H1 (cell line): ENCODE measurements around the gene LILRB3. TPM values are rescaled to one million over a fixed set of nuclear protein-coding genes. Genes with fewer than 3 reads are reported as not detected.

Experiments
- CTCF ChIA-PET: fragments of 300-600 bp; sonication (Branson Sonifier 250); formaldehyde crosslinking; loops from one replicate; lab custom pipeline; 2021; ENCODE audit not compliant: partially characterized antibody; lab: Charles Lee
- POLR2A ChIA-PET: fragments of 300-600 bp; sonication (Branson Sonifier 250); formaldehyde crosslinking; loops from one replicate; lab custom pipeline; 2021; ENCODE audit warnings: inconsistent platforms; ENCODE audit not compliant: partially characterized antibody; lab: Charles Lee
- DNase-seq, 2 experiments: peaks; one replicate each; pipeline versions ENCODE4 v3.0.0 to v3.0.0-alpha.2; 2010 to 2022; ENCODE audit warnings: low spot score in 2 of 2, low read depth in 1 of 2, mixed read lengths in 1 of 2
- FAIRE-seq: peaks from 2 replicates; lab custom pipeline; 2011; peaks lifted over from hg19 to GRCh38; lab: Jason Lieb, UNC
- H2AFZ ChIP-seq: 2 replicates; pipeline ENCODE4 v1.8.1; 2012; ENCODE audit warnings: low read length, inconsistent platforms
- H2AK5ac ChIP-seq: 2 replicates; pipeline ENCODE4 v1.6.1; 2013; ENCODE audit warnings: low read depth, low read length
- H2BK120ac ChIP-seq: replicated peaks from 2 replicates; pipeline ENCODE3; 2013; ENCODE audit warnings: low read depth, low read length, inconsistent platforms
- H2BK12ac ChIP-seq: 2 replicates; pipeline ENCODE4 v1.6.1; 2013; ENCODE audit warnings: low read depth, low read length
- H2BK15ac ChIP-seq: 2 replicates; pipeline ENCODE4 v1.6.1; 2013; ENCODE audit warnings: low read length
- H2BK20ac ChIP-seq: 2 replicates; pipeline ENCODE4 v1.6.1; 2013; ENCODE audit warnings: low read length
- H2BK5ac ChIP-seq: 2 replicates; pipeline ENCODE4 v1.6.1; 2013; ENCODE audit warnings: low read depth, low read length
- H3K14ac ChIP-seq: 2 replicates; pipeline ENCODE4 v1.6.1; 2013; ENCODE audit warnings: inconsistent platforms; ENCODE audit not compliant: insufficient read length
- H3K18ac ChIP-seq: 2 replicates; pipeline ENCODE4 v1.6.1; 2013; ENCODE audit warnings: low read length; ENCODE audit errors: extremely low read depth
- H3K23ac ChIP-seq: 2 replicates; pipeline ENCODE4 v1.6.1; 2013; ENCODE audit warnings: inconsistent platforms; ENCODE audit not compliant: insufficient read length
- H3K23me2 ChIP-seq: 2 replicates; pipeline ENCODE4 v1.6.1; 2013; ENCODE audit warnings: low read depth, low read length
- H3K27ac ChIP-seq: 2 replicates; pipeline ENCODE4 v1.6.1; 2011; ENCODE audit warnings: low read depth, low read length, inconsistent platforms
- H3K27me3 ChIP-seq, 4 experiments: replicated peaks in 1 of 4; 1 replicate in 1 of 4; 2 replicates in 3 of 4; pipeline versions ENCODE4 v1.6.1 to v1.8.1; 2011 to 2013; ENCODE audit warnings: low read length in 3 of 4, mild to moderate bottlenecking in 3 of 4, inconsistent platforms in 2 of 4, mixed read lengths in 2 of 4, moderate library complexity in 1 of 4; ENCODE audit not compliant: control insufficient read depth in 3 of 4, insufficient read depth in 3 of 4; ENCODE audit errors: extremely low read depth in 1 of 4
- H3K36me3 ChIP-seq, 4 experiments: 2 replicates each; pipeline versions ENCODE4 v1.6.1 to v1.8.1; 2011 to 2013; ENCODE audit warnings: mild to moderate bottlenecking in 4 of 4, low read length in 3 of 4, moderate library complexity in 2 of 4, control low read depth in 1 of 4, inconsistent platforms in 1 of 4; ENCODE audit not compliant: insufficient read depth in 4 of 4, control insufficient read depth in 2 of 4
- H3K4ac ChIP-seq: replicated peaks from 2 replicates; pipeline ENCODE3; 2013; ENCODE audit warnings: low read length, low read depth, mixed read lengths, inconsistent platforms; ENCODE audit not compliant: insufficient read length
- H3K4me1 ChIP-seq, 4 experiments: replicated peaks in 1 of 4; 1 replicate in 1 of 4; 2 replicates in 3 of 4; pipeline versions ENCODE4 v1.6.1 to v1.8.1; 2011 to 2013; ENCODE audit warnings: low read length in 3 of 4, inconsistent platforms in 2 of 4, mixed read lengths in 1 of 4; ENCODE audit not compliant: insufficient read depth in 4 of 4, control insufficient read depth in 3 of 4
- H3K4me2 ChIP-seq, 2 experiments: 2 replicates each; pipeline versions ENCODE4 v1.6.1 to v1.8.1; 2011 to 2013; ENCODE audit warnings: low read depth in 2 of 2, low read length in 2 of 2, control low read depth in 1 of 2, inconsistent platforms in 1 of 2, mild to moderate bottlenecking in 1 of 2; ENCODE audit not compliant: insufficient read depth in 1 of 2
- H3K4me3 ChIP-seq, 4 experiments: fragments of 200-600, 300-600 bp in 1 of 4; sonication (generic), shearing (Covaris generic), sonication (Bioruptor Twin) in 1 of 4; 2 replicates each; pipeline versions ENCODE4 v1.5.1 to v1.8.1; 2011 to 2016; ENCODE audit warnings: low read length in 4 of 4, low read depth in 3 of 4, control low read depth in 2 of 4, inconsistent platforms in 2 of 4, mild to moderate bottlenecking in 2 of 4, mixed read lengths in 1 of 4, moderate library complexity in 1 of 4; ENCODE audit not compliant: insufficient read depth in 2 of 4; ENCODE audit errors: extremely low read depth in 1 of 4
- H3K56ac ChIP-seq: replicated peaks from 2 replicates; pipeline ENCODE3; 2013; ENCODE audit warnings: low read depth, mild to moderate bottlenecking, mixed read lengths, low read length, inconsistent platforms; ENCODE audit not compliant: insufficient read length
- H3K79me1 ChIP-seq: 2 replicates; pipeline ENCODE4 v1.6.1; 2013; ENCODE audit warnings: low read depth, low read length, control low read depth
- H3K79me2 ChIP-seq, 2 experiments: 2 replicates each; pipeline versions ENCODE4 v1.6.1 to v1.8.1; 2012 to 2013; ENCODE audit warnings: low read length in 2 of 2, mild to moderate bottlenecking in 2 of 2, inconsistent platforms in 1 of 2; ENCODE audit not compliant: insufficient read depth in 2 of 2, control insufficient read depth in 1 of 2
- H3K9ac ChIP-seq, 4 experiments: replicated peaks in 1 of 4; 1 replicate in 1 of 4; 2 replicates in 3 of 4; pipeline versions ENCODE4 v1.6.1 to v1.8.1; 2011 to 2013; ENCODE audit warnings: low read depth in 3 of 4, low read length in 3 of 4, control low read depth in 2 of 4, mild to moderate bottlenecking in 2 of 4, moderate library complexity in 2 of 4, inconsistent platforms in 1 of 4; ENCODE audit errors: extremely low read depth in 1 of 4
- H3K9me3 ChIP-seq, 2 experiments: 2 replicates each; pipeline versions ENCODE4 v1.6.1 to v1.8.1; 2012 to 2013; ENCODE audit warnings: mild to moderate bottlenecking in 2 of 2, moderate library complexity in 2 of 2, control low read depth in 1 of 2, inconsistent platforms in 1 of 2, low read depth in 1 of 2, low read length in 1 of 2, mixed read lengths in 1 of 2; ENCODE audit not compliant: insufficient read depth in 2 of 2
- H4K20me1 ChIP-seq, 2 experiments: replicated peaks in 1 of 2; 2 replicates each; pipeline versions ENCODE3 to v1.8.1; 2011 to 2013; ENCODE audit warnings: inconsistent platforms in 2 of 2, low read length in 2 of 2, mild to moderate bottlenecking in 1 of 2; ENCODE audit not compliant: insufficient read depth in 2 of 2, control insufficient read depth in 1 of 2
- H4K5ac ChIP-seq: 2 replicates; pipeline ENCODE4 v1.6.1; 2013; ENCODE audit warnings: low read length, low read depth, mixed read lengths, inconsistent platforms; ENCODE audit not compliant: insufficient read length
- H4K8ac ChIP-seq: 2 replicates; pipeline ENCODE4 v1.8.0; 2013; ENCODE audit warnings: mild to moderate bottlenecking, moderate library complexity, low read length, inconsistent platforms; ENCODE audit not compliant: insufficient read depth; ENCODE audit errors: extremely low read depth
- H4K91ac ChIP-seq: replicated peaks from 2 replicates; pipeline ENCODE3; 2013; ENCODE audit warnings: low read length, mixed read lengths, inconsistent platforms; ENCODE audit not compliant: insufficient read length
- CBX5 ChIP-seq: fragments of 300-800, 300-1000 bp; sonication (generic); IDR thresholded peaks from 2 replicates; pipeline ENCODE4 v1.7.1; 2016; ENCODE audit warnings: antibody characterized with exemption, low read length, low read depth
- CEBPB ChIP-seq: IDR thresholded peaks from 2 replicates; pipeline ENCODE4 v1.6.1; 2012; ENCODE audit warnings: low read depth, low read length
- CREB1 ChIP-seq: IDR thresholded peaks from 2 replicates; pipeline ENCODE4 v1.6.1; 2012; ENCODE audit warnings: inconsistent platforms
- GTF2F1 ChIP-seq: IDR thresholded peaks from 2 replicates; pipeline ENCODE4 v1.6.1; 2012; ENCODE audit warnings: low read depth, low read length, improper control_type of control experiment, borderline replicate concordance
- HDAC6 ChIP-seq: IDR thresholded peaks from one replicate; pipeline ENCODE4 v1.7.1; 2012; ENCODE audit warnings: low read depth, mild to moderate bottlenecking, inconsistent platforms, low read length, moderate library complexity
- JUND ChIP-seq: IDR thresholded peaks from 2 replicates; pipeline ENCODE4 v1.6.1; 2011; ENCODE audit warnings: mild to moderate bottlenecking, improper control_type of control experiment, low read length
- POLR2A ChIP-seq, 2 experiments: IDR thresholded peaks; 1 replicate in 1 of 2; 2 replicates in 1 of 2; pipeline ENCODE4 v1.6.1; 2011; ENCODE audit warnings: low read depth in 2 of 2, low read length in 2 of 2, mild to moderate bottlenecking in 2 of 2; ENCODE audit errors: control extremely low read depth in 1 of 2
- RBBP5 ChIP-seq: IDR thresholded peaks from 2 replicates; pipeline ENCODE4 v1.7.1; 2012; ENCODE audit warnings: low read depth, mild to moderate bottlenecking, inconsistent platforms, low read length, moderate library complexity, borderline replicate concordance
- RFX5 ChIP-seq: IDR thresholded peaks from 2 replicates; pipeline ENCODE4 v1.6.1; 2011; ENCODE audit warnings: low read depth, low read length, improper control_type of control experiment, borderline replicate concordance
- RNF2 ChIP-seq: fragments of 200-900, 300-1000 bp; sonication (generic); IDR thresholded peaks from 2 replicates; pipeline ENCODE4 v1.7.1; 2016; ENCODE audit warnings: borderline replicate concordance, low read depth, mild to moderate bottlenecking, antibody characterized with exemption, low read length; ENCODE audit not compliant: poor library complexity, severe bottlenecking; ENCODE audit errors: missing control alignments
- TBP ChIP-seq: IDR thresholded peaks from 2 replicates; pipeline ENCODE4 v1.6.1; 2011; ENCODE audit warnings: low read depth, low read length, improper control_type of control experiment
- TEAD4 ChIP-seq: IDR thresholded peaks from 2 replicates; pipeline ENCODE4 v1.6.1; 2012; ENCODE audit warnings: low read depth, low read length, inconsistent platforms, mixed read lengths
- WGBS, 2 experiments: shearing (Covaris generic) in 1 of 2; methylation state at CpG; one replicate each; pipeline versions ENCODE4 v1.1.6 to v1.1.7; 2013 to 2015; ENCODE audit warnings: low lambda C conversion rate in 2 of 2, mixed read lengths in 2 of 2, inconsistent platforms in 1 of 2, low coverage in 1 of 2, missing lambda C conversion rate in 1 of 2; ENCODE audit not compliant: insufficient replicate concordance in 2 of 2, insufficient coverage in 1 of 2, insufficient read length in 1 of 2; ENCODE audit errors: extremely low coverage in 1 of 2, missing lambda C conversion rate in 1 of 2; 5-methylcytosine and 5-hydroxymethylcytosine counted together
- polyA plus RNA-seq, 7 experiments: library from polyadenylated mRNA; depleted of rRNA in 3 of 7; stranded (reverse) in 5 of 7; unstranded in 2 of 7; fragments of >200 nt in 5 of 7; fragments of 200-250 nt in 2 of 7; gene quantifications; 1 replicate in 5 of 7; 2 replicates in 1 of 7; 4 replicates in 1 of 7; pipeline versions ENCODE4 v1.2.1 to v1.2.3, GENCODE V29; 2011 to 2013; ENCODE audit warnings: missing spikeins in 2 of 7, mixed read lengths in 2 of 7
- total RNA-seq: library from RNA; stranded (reverse); fragmentation: NEBNext Ultra II Directional; extraction: Animal tissue kit (Norgen Biotek cat#: 25700); gene quantifications from 2 replicates; pipeline ENCODE4 v1.2.1, GENCODE V29; 2021

Gene LILRB3
- total and polyA plus RNA-seq, 2 of the 8 experiments (the other 6 are each of a cell fraction or from before 2014, with no cell fraction given), result not detected

DNA sequence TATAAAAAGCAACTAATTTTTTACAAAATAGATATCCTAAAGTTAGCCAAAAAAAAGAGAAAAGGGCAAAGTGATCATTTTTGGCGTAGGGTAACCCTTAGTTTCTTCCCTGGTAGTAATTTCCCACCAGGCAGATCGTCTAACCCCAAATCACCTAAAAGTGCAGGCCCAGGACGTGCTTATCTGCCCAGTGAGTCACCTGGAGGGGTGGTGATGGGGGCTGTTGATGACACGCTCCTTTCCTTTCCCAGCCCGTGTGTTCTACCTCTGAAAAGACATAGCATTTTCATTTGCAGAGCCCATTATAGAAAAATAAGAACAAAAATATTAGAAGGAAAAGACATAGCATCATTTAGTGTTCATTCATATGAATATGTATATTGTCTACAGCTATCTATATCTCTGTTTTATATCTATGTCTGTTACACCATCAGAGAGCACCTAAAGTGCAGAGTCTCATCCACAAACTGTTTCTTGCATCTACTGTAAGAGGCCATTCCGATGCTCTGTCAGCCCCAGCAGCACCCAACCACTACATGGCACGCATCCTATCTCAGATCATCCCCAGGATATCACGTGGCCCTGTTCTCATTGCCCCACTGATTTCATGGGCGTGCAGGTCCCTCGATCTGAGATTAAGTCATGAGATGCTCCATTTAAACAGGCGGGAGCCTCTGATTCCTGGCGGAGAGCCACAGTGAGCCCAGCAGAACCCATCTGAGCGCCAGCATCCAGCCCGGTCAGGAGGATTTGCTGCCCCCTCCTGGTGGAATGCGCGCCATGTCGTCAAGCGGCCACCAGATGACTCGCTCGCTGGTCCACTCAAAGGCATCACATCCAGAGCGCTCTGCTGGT, 8.5 kb upstream of the LILRB3 start:
- peak; percentile 74 for FAIRE-seq
- H3K27ac ChIP-seq, result no peak overlapping the region
- TF ChIP-seq HDAC6 (no peak), POLR2A (IDR thresholded peaks at IDR 0.05; ENCODE audit: control extremely low read depth in 1 of 2, low read depth in 2 of 2, low read length in 2 of 2) (no peak), JUND (peak; percentile 69; the same call in 1 of the 2 replicates), CBX5 (no peak), GTF2F1 (no peak), TEAD4 (peak; percentile 86), CREB1 (peak; percentile 85), RBBP5 (no peak), RFX5 (no peak), CEBPB (no peak), RNF2 (no peak), TBP (peak; percentile 49; the same call in 1 of the 2 replicates)

More for the DNA sequence above, 8.5 kb upstream of the LILRB3 start:
- no peak overlapping the region for H2BK120ac ChIP-seq
- no peak overlapping the region for H3K14ac ChIP-seq
- H3K4ac ChIP-seq, result no peak overlapping the region
- H3K4me2 ChIP-seq, result peak overlapping the region in 1 of 2 experiments; percentile 41; a peak in 1 of 4 replicates
- no peak overlapping the region for H4K5ac ChIP-seq
- H3K79me1 ChIP-seq, result no peaks in the 10 kb centered on the region
- no peaks in the 10 kb centered on the region for H3K23me2 ChIP-seq
- no peaks in the 10 kb centered on the region for H3K4me1 ChIP-seq
- peak overlapping the region; percentile 51; the same call in 1 of the 2 replicates for H4K8ac ChIP-seq
- no peak overlapping the region for H2BK5ac ChIP-seq
- peaks cover 0 to 7% (median 2%) of the 10 kb centered on the region in 4 experiments; a peak in 3 of 7 replicates for H3K27me3 ChIP-seq
- CTCF ChIA-PET, result interaction anchor here (0.7 to 1.6 kb wide), 8 partner anchors 8 to 122 kb away, joined by 3 to 9 read pairs (median 4); partner anchors contain the start of genes LILRB3 and MBOAT7
- no peak overlapping the region for H3K56ac ChIP-seq
- H3K23ac ChIP-seq, result no peak overlapping the region
- WGBS, 2 experiments, result 33% methylated on average over 21 of the region's 21 CpGs; no CpG with 5 or more reads in 1 of the 2 experiments
- H2BK20ac ChIP-seq, result no peak overlapping the region
- no peak overlapping the region; a peak in 2 of 8 replicates for H3K4me3 ChIP-seq
- H3K79me2 ChIP-seq, result no peaks in the 10 kb centered on the region
- H2AFZ ChIP-seq, result 0 out of 2 replicates have a peak overlapping the region, but pooled peaks have one; percentile 82
- peak; percentile 56 to 99 for DNase-seq
- H3K36me3 ChIP-seq, result no peaks in the 10 kb centered on the region
- H4K91ac ChIP-seq, result no peak overlapping the region
- H2BK15ac ChIP-seq, result no peak overlapping the region
- H2AK5ac ChIP-seq, result no peak overlapping the region
- no peaks in the 10 kb centered on the region for H4K20me1 ChIP-seq
- H2BK12ac ChIP-seq, result no peak overlapping the region
- no peak overlapping the region for H3K9ac ChIP-seq
- POLR2A ChIA-PET, result interaction anchor here (1.1 to 2.1 kb wide), 3 partner anchors 8 to 31 kb away, joined by 3 to 12 read pairs (median 9); partner anchors contain the start of gene RPS9
- H3K18ac ChIP-seq, result no peak overlapping the region
- H3K9me3 ChIP-seq, result peaks cover 4 to 6% of the 10 kb centered on the region in 2 experiments; a peak in 2 of 4 replicates
